SU-DHL-6 (cell line): Measurements from ENCODE around the gene CACNA2D1.

Source experiments
- H2AFZ ChIP-seq: fragments of 200-600 bp; sonication (generic); 2 replicates; pipeline ENCODE4 v1.6.1; 2014; ENCODE audit warnings: low read depth, mild to moderate bottlenecking, moderate library complexity, mixed read lengths, antibody characterized with exemption, low read length; ENCODE audit not compliant: severe bottlenecking
- H3F3A ChIP-seq: fragments of 200-600 bp; shearing (Covaris generic); 2 replicates; pipeline ENCODE4 v1.6.0; 2016; ENCODE audit warnings: antibody characterized with exemption, mild to moderate bottlenecking; ENCODE audit not compliant: insufficient read depth
- H3K27ac ChIP-seq: fragments of 200-600 bp; sonication (generic); 2 replicates; pipeline ENCODE4 v1.5.1; 2016; ENCODE audit warnings: low read depth, mild to moderate bottlenecking, low read length, moderate library complexity, mixed read lengths
- H3K27me3 ChIP-seq: fragments of 200-600 bp; sonication (generic), shearing (Covaris generic); 2 replicates; pipeline ENCODE4 v1.6.0; 2014; ENCODE audit warnings: mild to moderate bottlenecking, low read length
- H3K36me3 ChIP-seq: fragments of 200-600 bp; sonication (generic); 2 replicates; pipeline ENCODE4 v1.6.1; 2014; ENCODE audit warnings: mild to moderate bottlenecking, low read length, mixed read lengths
- H3K4me2 ChIP-seq: fragments of 300-600, 200-600 bp; shearing (Covaris generic), sonication (generic); 2 replicates; pipeline ENCODE4 v1.6.0; 2014; ENCODE audit warnings: low read length, low read depth, mild to moderate bottlenecking; ENCODE audit not compliant: poor library complexity, severe bottlenecking
- H3K4me3 ChIP-seq: fragments of 200-600 bp; sonication (generic); 2 replicates; pipeline ENCODE4 v1.5.1; 2014; ENCODE audit warnings: antibody characterized with exemption, low read length, mild to moderate bottlenecking, mixed read lengths; ENCODE audit not compliant: insufficient read depth, poor library complexity, severe bottlenecking
- H3K79me2 ChIP-seq: fragments of 200-600 bp; sonication (generic); 2 replicates; pipeline ENCODE4 v1.6.1; 2014; ENCODE audit warnings: mild to moderate bottlenecking, low read length, moderate library complexity; ENCODE audit not compliant: insufficient read depth
- H3K9ac ChIP-seq: fragments of 200-600 bp; sonication (generic); 2 replicates; pipeline ENCODE4 v1.7.0; 2014; ENCODE audit warnings: mild to moderate bottlenecking, low read length
- H3K9me2 ChIP-seq: fragments of 200-600 bp; sonication (generic); replicated peaks from 2 replicates; pipeline ENCODE4 v1.6.1; 2014; ENCODE audit warnings: low read length; ENCODE audit not compliant: insufficient read depth
- H3K9me3 ChIP-seq: fragments of 200-600 bp; sonication (generic); 2 replicates; pipeline ENCODE4 v1.6.1; 2014; ENCODE audit warnings: low read length, mixed read lengths; ENCODE audit not compliant: insufficient read depth
- H4K20me1 ChIP-seq: fragments of 200-600 bp; sonication (generic); 2 replicates; pipeline ENCODE4 v1.6.1; 2014; ENCODE audit warnings: low read depth, mild to moderate bottlenecking, antibody characterized with exemption, low read length, moderate library complexity, mixed read lengths
- CTCF ChIP-seq: fragments of 200-600 bp; sonication (generic); IDR thresholded peaks from one replicate; pipeline ENCODE4 v1.5.1; 2017; ENCODE audit warnings: antibody characterized with exemption, mild to moderate bottlenecking, low read length, moderate library complexity; ENCODE audit not compliant: insufficient read depth, poor library complexity, severe bottlenecking
- EZH2phosphoT487 ChIP-seq: fragments of 200-600 bp; sonication (generic), shearing (Covaris generic); conservative IDR thresholded peaks from 2 replicates; pipeline ENCODE4 v1.6.1; 2018; ENCODE audit warnings: mild to moderate bottlenecking, antibody characterized with exemption, low read length, moderate library complexity, mixed read lengths

Gene CACNA2D1

GRCh38 chr7:82455295-82455694, 11.7 kb upstream of the CACNA2D1 start:
- H3K4me3 ChIP-seq, result no peak overlapping the region
- H3K9me2 ChIP-seq, result no peaks in the 10 kb centered on the region
- H3K9ac ChIP-seq, result no peak overlapping the region
- no peaks in the 10 kb centered on the region for H3F3A ChIP-seq
- H3K36me3 ChIP-seq, result no peaks in the 10 kb centered on the region
- H3K9me3 ChIP-seq, result no peaks in the 10 kb centered on the region
- TF ChIP-seq EZH2phosphoT487 (no peak), CTCF (no peak)
- H4K20me1 ChIP-seq, result no peaks in the 10 kb centered on the region
- H3K79me2 ChIP-seq, result no peaks in the 10 kb centered on the region
- no peak overlapping the region for H2AFZ ChIP-seq
- H3K27ac ChIP-seq, result no peak overlapping the region
- no peak overlapping the region for H3K4me2 ChIP-seq
- no peaks in the 10 kb centered on the region for H3K27me3 ChIP-seq

GRCh38 chr7:82450759-82451158, 7.2 kb upstream of the CACNA2D1 start:
- no peaks in the 10 kb centered on the region for H3K36me3 ChIP-seq
- H3K27ac ChIP-seq, result no peak overlapping the region
- H3K9me3 ChIP-seq, result no peaks in the 10 kb centered on the region
- H3K4me3 ChIP-seq, result no peak overlapping the region
- H3K4me2 ChIP-seq, result no peak overlapping the region
- no peak overlapping the region for H3K9ac ChIP-seq
- no peaks in the 10 kb centered on the region for H3K9me2 ChIP-seq
- no peak overlapping the region for H2AFZ ChIP-seq
- no peaks in the 10 kb centered on the region for H3K27me3 ChIP-seq
- H3K79me2 ChIP-seq, result no peaks in the 10 kb centered on the region
- H3F3A ChIP-seq, result no peaks in the 10 kb centered on the region
- H4K20me1 ChIP-seq, result no peaks in the 10 kb centered on the region
- TF ChIP-seq EZH2phosphoT487 (no peak), CTCF (no peak)

GRCh38 chr7:82449910-82450309, 6.3 kb upstream of the CACNA2D1 start:
- TF ChIP-seq CTCF (no peak), EZH2phosphoT487 (no peak)
- no peaks in the 10 kb centered on the region for H3K9me3 ChIP-seq
- H3K27ac ChIP-seq, result no peak overlapping the region

GRCh38 chr7:82446897-82447296, 3.3 kb upstream of the CACNA2D1 start:
- no peak overlapping the region for H2AFZ ChIP-seq
- H3K27me3 ChIP-seq, result no peaks in the 10 kb centered on the region
- H3F3A ChIP-seq, result no peaks in the 10 kb centered on the region
- no peak overlapping the region for H3K4me2 ChIP-seq
- no peaks in the 10 kb centered on the region for H3K36me3 ChIP-seq
- H3K9me3 ChIP-seq, result no peaks in the 10 kb centered on the region
- H3K79me2 ChIP-seq, result no peaks in the 10 kb centered on the region
- no peak overlapping the region for H3K4me3 ChIP-seq
- H3K9ac ChIP-seq, result no peak overlapping the region
- TF ChIP-seq CTCF, result no peak
- no peak overlapping the region for H3K27ac ChIP-seq
- no peaks in the 10 kb centered on the region for H4K20me1 ChIP-seq
- no peaks in the 10 kb centered on the region for H3K9me2 ChIP-seq

More at GRCh38 chr7:82449910-82450309, 6.3 kb upstream of the CACNA2D1 start:
- no peaks in the 10 kb centered on the region for H3K79me2 ChIP-seq
- H3K9ac ChIP-seq, result no peak overlapping the region
- no peaks in the 10 kb centered on the region for H3K9me2 ChIP-seq
- no peak overlapping the region for H2AFZ ChIP-seq
- H4K20me1 ChIP-seq, result no peaks in the 10 kb centered on the region
- no peak overlapping the region for H3K4me2 ChIP-seq
- no peak overlapping the region for H3K4me3 ChIP-seq
- no peaks in the 10 kb centered on the region for H3F3A ChIP-seq
- no peaks in the 10 kb centered on the region for H3K36me3 ChIP-seq
- no peaks in the 10 kb centered on the region for H3K27me3 ChIP-seq
